ENCODE measurements around the gene FAM111A. TPM values are rescaled to one million over a fixed set of nuclear protein-coding genes. Genes with fewer than 3 reads are reported as not detected.

Gene FAM111A, protein sequence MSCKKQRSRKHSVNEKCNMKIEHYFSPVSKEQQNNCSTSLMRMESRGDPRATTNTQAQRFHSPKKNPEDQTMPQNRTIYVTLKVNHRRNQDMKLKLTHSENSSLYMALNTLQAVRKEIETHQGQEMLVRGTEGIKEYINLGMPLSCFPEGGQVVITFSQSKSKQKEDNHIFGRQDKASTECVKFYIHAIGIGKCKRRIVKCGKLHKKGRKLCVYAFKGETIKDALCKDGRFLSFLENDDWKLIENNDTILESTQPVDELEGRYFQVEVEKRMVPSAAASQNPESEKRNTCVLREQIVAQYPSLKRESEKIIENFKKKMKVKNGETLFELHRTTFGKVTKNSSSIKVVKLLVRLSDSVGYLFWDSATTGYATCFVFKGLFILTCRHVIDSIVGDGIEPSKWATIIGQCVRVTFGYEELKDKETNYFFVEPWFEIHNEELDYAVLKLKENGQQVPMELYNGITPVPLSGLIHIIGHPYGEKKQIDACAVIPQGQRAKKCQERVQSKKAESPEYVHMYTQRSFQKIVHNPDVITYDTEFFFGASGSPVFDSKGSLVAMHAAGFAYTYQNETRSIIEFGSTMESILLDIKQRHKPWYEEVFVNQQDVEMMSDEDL
- total RNA-seq (2013; cell fraction: nucleolus; rRNA removed): 147 and 148 TPM in 2 replicates
- total RNA-seq (2014; rRNA removed) (69.1 and 95.4 TPM in 2 replicates), total RNA-seq (2014; rRNA removed; fragmentation: Illumina TruSeq; extraction: Trizol) (93.8 and 95.0 TPM in 2 replicates), total RNA-seq (2021) (58.3 and 66.5 TPM in 2 replicates), polyA plus RNA-seq (2011; rRNA removed) (79.3 and 114 TPM in 2 replicates), polyA plus RNA-seq (2014; fragmentation: Illumina TruSeq; extraction: Trizol) (83.6 and 102 TPM in 2 replicates), polyA plus RNA-seq (2014; fragmentation: Nextera tagmentation; extraction: Ambion mirVana) (10 to 100 TPM; 26.6 to 41.6 TPM), polyA plus RNA-seq (2014; rRNA removed) (64.7 and 64.9 TPM in 2 replicates), polyA plus RNA-seq (2016; fragmentation: Nextera tagmentation; extraction: Ambion mirVana) (10 to 100 TPM; 53.0 to 68.6 TPM), polyA minus RNA-seq (2011; rRNA and poly(A)+ RNA removed) (46.1 and 53.8 TPM in 2 replicates), Bru-seq, nascent RNA (percentile 93 among the genes with signal in this experiment), BruChase-seq, experiment 1, labeled RNA remaining after a 6-hour chase (percentile 97 among the genes with signal in this experiment), BruChase-seq, experiment 2, labeled RNA remaining after a 2-hour chase (percentile 97 among the genes with signal in this experiment)
- polyA plus RNA-seq (2011; ENCODE audit: low read depth): 23.7 TPM
- 37.7 and 38.6 TPM in 2 replicates for polyA plus RNA-seq (2011; cell fraction: cytosol; rRNA removed)
- 111 and 114 TPM in 2 replicates for polyA plus RNA-seq (2011; cell fraction: nucleus; rRNA removed)
- polyA plus RNA-seq (2012): 33.9 and 43.9 TPM in 2 replicates
- polyA minus RNA-seq (2011; cell fraction: cytosol; rRNA and poly(A)+ RNA removed): 16.8 and 22.4 TPM in 2 replicates
- 45.1 and 57.6 TPM in 2 replicates for polyA minus RNA-seq (2011; cell fraction: nucleus; rRNA and poly(A)+ RNA removed)
- long read RNA-seq, experiment 1, partial matches to known transcripts: 0 of 30 reads
- long read RNA-seq, experiment 1, other reads (novel, unspliced or antisense): 24 of 30 reads
- long read RNA-seq, experiment 2, full-length matches to known transcripts: 39 of 164 reads
- long read RNA-seq, experiment 2, partial matches to known transcripts: 65 of 164 reads
- long read RNA-seq, experiment 2, other reads (novel, unspliced or antisense): 60 of 164 reads

DNA sequence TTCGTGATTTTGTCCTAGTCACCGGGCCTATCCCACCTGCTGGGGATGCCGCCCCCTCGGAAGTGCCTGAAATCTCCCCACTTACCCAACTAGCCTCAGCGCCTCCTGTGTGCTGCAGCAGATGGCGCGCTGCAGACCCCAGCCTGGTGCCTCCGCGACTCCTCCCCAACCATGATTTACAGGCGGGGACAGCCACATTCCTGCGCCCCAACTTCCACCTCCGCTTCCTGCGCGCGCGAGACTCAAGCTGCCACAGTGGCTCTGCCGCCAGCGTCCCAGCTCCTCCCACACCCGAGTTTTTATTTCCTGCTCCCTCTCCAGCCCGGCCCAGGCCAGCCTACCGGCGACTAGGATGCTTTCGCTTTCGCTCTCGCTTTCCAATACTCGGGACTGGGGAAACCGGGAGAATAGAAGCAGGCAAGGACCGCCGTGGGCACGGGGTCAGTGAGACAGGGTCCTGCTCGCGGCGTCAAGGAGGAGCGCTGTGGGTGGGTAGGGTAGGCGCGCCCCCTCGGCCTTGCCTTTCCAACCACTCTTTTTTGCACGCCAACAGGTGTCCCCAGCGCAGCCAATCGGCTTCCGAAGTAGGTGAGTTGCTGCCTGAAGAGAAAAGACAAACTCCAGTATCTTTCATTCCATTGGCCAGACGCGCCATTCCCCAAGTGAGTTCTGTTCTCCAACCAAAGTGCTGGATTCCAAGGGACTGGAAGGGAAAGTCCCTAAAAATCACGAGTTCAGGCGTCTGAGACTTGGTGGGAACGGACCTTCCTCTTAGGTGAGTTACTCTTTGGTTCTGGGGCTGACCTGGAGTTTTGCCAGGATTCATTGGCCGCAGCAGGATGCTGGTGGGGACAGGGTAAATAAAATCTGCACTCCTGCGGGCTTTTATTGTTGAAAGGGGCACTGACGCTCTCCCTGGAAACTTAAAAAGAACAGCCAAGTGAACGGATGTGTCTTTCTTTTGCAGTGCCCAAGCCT lies at the start of gene FAM111A:
TSS of gene FAM111A (plus strand) at position 327 of the 978 bp plus-strand sequence. CDS start 6,017 bp downstream, outside the sequence.
- peaks cover 0 to 6% of the 10 kb centered on the region in 2 experiments; a peak in 2 of 4 replicates for H3K36me3 ChIP-seq (ENCODE audit: control insufficient read depth in 2 of 2, insufficient read depth in 2 of 2, low read length in 1 of 2)
- intact Hi-C loops (cut with micrococcal nuclease; ENCODE audit: unreplicated experiment) (loop anchor here (1.0 to 2.0 kb wide), 3 partner anchors 15 to 564 kb away; partner anchors contain the start of genes FAM111B and ZFP91), in situ Hi-C loops (cut with MboI) (loop anchor here (5.0 kb wide), 2 partner anchors 36 to 91 kb away; partner anchors contain the start of gene FAM111B)
- ChIA-PET SMC1A (ENCODE audit: uncharacterized antibody, unreplicated experiment) (interaction anchor here (1.0 to 4.2 kb wide), 9 partner anchors 9 to 45 kb away, joined by 3 to 36 read pairs (median 17); no protein-coding TSS in a partner anchor), RAD21 (ENCODE audit: unreplicated experiment) (interaction anchor here (1.0 to 5.9 kb wide), 8 partner anchors 9 to 41 kb away, joined by 3 to 80 read pairs (median 6); partner anchors contain the start of gene FAM111B), POLR2A (interaction anchor here (0.6 to 2.4 kb wide), 6 partner anchors 8 to 36 kb away, joined by 3 to 20 read pairs (median 3); partner anchors contain the start of gene FAM111B), CTCF (interaction anchor here (1.1 to 12.0 kb wide), 10 partner anchors 9 to 85 kb away, joined by 3 to 250 read pairs (median 8); partner anchors contain the start of gene FAM111B)
- peak within 1 kb of the TSS; percentile 67 for H3K4me2 ChIP-seq (ENCODE audit: control insufficient read depth, insufficient read depth)
- peak within 1 kb of the TSS; percentile 83 for H3K4me3 ChIP-seq
- ATAC-seq (peak; percentile 85), DNase-seq (ENCODE audit: low read depth, low spot score) (peak; percentile 69), FAIRE-seq (peak; percentile 72)
- H3K79me2 ChIP-seq (ENCODE audit: control insufficient read depth, insufficient read depth, low read length): peaks cover 49% of the 10 kb centered on the region
- no TSS peak for BruUV-seq (replicated peaks)
- WGBS (ENCODE audit: insufficient coverage, insufficient replicate concordance, low lambda C conversion rate, missing lambda C conversion rate): 1% methylated on average over 50 of the region's 50 CpGs
- peak within 1 kb of the TSS; percentile 92 for H3K9ac ChIP-seq (ENCODE audit: control insufficient read depth, insufficient read depth, low read length)
- H3K4me1 ChIP-seq (ENCODE audit: control insufficient read depth, insufficient read depth, low read length): peaks cover 21% of the 10 kb centered on the region; the same call in 1 of the 2 replicates
- H4K20me1 ChIP-seq (ENCODE audit: control insufficient read depth, insufficient read depth): no peaks in the 10 kb centered on the region
- peak within 1 kb of the TSS; percentile 93 for H2AFZ ChIP-seq (ENCODE audit: control insufficient read depth, low read depth, low read length)
- H3K27ac ChIP-seq (ENCODE audit: control insufficient read depth, insufficient read depth): peak within 1 kb of the TSS; percentile 91
- H3K27me3 ChIP-seq (replicated peaks in 1 of 2; ENCODE audit: control insufficient read depth in 2 of 2, insufficient read depth in 2 of 2, low read length in 1 of 2): no peaks in the 10 kb centered on the region
- H3K9me3 ChIP-seq (replicated peaks; ENCODE audit: control insufficient read depth, insufficient read depth, low read length): no peaks in the 10 kb centered on the region
- TF ChIP-seq NFIC (IDR thresholded peaks at IDR 0.05; ENCODE audit: low read depth, low read length) (peak; percentile 53; the same call in 1 of the 2 replicates), CHD2 (IDR thresholded peaks at IDR 0.05; ENCODE audit: borderline replicate concordance, low read depth, low read length) (peak; percentile 70), SRF (IDR thresholded peaks at IDR 0.05; ENCODE audit: low read depth in 2 of 2, low read length in 2 of 2) (no peak), CREM (IDR thresholded peaks at IDR 0.05; ENCODE audit: low read depth) (peak; percentile 54; the same call in 1 of the 2 replicates), FOS (IDR thresholded peaks at IDR 0.05; ENCODE audit: borderline replicate concordance, extremely low read depth, insufficient read length) (no peak), NRF1 (conservative IDR thresholded peaks at IDR 0.05; ENCODE audit: low read depth, low read length) (0 out of 2 replicates have a peak, but pooled peaks have one; percentile 2), EZH2 (IDR thresholded peaks at IDR 0.05; ENCODE audit: borderline replicate concordance, control insufficient read depth, low read depth, low read length) (no peak)
- TF ChIP-seq, protein P1, sequence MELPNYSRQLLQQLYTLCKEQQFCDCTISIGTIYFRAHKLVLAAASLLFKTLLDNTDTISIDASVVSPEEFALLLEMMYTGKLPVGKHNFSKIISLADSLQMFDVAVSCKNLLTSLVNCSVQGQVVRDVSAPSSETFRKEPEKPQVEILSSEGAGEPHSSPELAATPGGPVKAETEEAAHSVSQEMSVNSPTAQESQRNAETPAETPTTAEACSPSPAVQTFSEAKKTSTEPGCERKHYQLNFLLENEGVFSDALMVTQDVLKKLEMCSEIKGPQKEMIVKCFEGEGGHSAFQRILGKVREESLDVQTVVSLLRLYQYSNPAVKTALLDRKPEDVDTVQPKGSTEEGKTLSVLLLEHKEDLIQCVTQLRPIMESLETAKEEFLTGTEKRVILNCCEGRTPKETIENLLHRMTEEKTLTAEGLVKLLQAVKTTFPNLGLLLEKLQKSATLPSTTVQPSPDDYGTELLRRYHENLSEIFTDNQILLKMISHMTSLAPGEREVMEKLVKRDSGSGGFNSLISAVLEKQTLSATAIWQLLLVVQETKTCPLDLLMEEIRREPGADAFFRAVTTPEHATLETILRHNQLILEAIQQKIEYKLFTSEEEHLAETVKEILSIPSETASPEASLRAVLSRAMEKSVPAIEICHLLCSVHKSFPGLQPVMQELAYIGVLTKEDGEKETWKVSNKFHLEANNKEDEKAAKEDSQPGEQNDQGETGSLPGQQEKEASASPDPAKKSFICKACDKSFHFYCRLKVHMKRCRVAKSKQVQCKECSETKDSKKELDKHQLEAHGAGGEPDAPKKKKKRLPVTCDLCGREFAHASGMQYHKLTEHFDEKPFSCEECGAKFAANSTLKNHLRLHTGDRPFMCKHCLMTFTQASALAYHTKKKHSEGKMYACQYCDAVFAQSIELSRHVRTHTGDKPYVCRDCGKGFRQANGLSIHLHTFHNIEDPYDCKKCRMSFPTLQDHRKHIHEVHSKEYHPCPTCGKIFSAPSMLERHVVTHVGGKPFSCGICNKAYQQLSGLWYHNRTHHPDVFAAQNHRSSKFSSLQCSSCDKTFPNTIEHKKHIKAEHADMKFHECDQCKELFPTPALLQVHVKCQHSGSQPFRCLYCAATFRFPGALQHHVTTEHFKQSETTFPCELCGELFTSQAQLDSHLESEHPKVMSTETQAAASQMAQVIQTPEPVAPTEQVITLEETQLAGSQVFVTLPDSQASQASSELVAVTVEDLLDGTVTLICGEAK (IDR thresholded peaks at IDR 0.05; ENCODE audit: borderline replicate concordance): peak; percentile 31; the same call in 1 of the 2 replicates

All from GM12878 (cell line).